Glutamatergic neuron (in vitro differentiated cells): Measurements from ENCODE around the gene MSH2. TPM values are rescaled to one million over a fixed set of nuclear protein-coding genes. Genes with fewer than 3 reads are reported as not detected.

Experiments
- DNase-seq: peaks from one replicate; pipeline ENCODE4 v3.0.0; 2022
- H3K27ac Mint-ChIP-seq: one replicate; pipeline ENCODE4 v1.8.0; 2020; ENCODE audit warnings: mild to moderate bottlenecking, mixed read lengths, inconsistent platforms; ENCODE audit not compliant: unreplicated experiment
- H3K27me3 Mint-ChIP-seq: one replicate; pipeline ENCODE4 v1.8.0; 2020; ENCODE audit warnings: mild to moderate bottlenecking, moderate library complexity, mixed read lengths, inconsistent platforms; ENCODE audit not compliant: unreplicated experiment
- H3K36me3 Mint-ChIP-seq: one replicate; pipeline ENCODE4 v1.8.0; 2020; ENCODE audit warnings: mild to moderate bottlenecking, mixed read lengths, inconsistent platforms; ENCODE audit not compliant: unreplicated experiment
- H3K4me1 Mint-ChIP-seq: one replicate; pipeline ENCODE4 v1.8.0; 2020; ENCODE audit warnings: mild to moderate bottlenecking, low read depth, mixed read lengths, inconsistent platforms; ENCODE audit not compliant: unreplicated experiment
- H3K4me3 Mint-ChIP-seq: one replicate; pipeline ENCODE4 v1.8.0; 2020; ENCODE audit warnings: mild to moderate bottlenecking, mixed read lengths, inconsistent platforms; ENCODE audit not compliant: unreplicated experiment
- H3K9me3 Mint-ChIP-seq: one replicate; pipeline ENCODE4 v1.8.0; 2020; ENCODE audit warnings: mild to moderate bottlenecking, moderate library complexity, mixed read lengths, inconsistent platforms; ENCODE audit not compliant: unreplicated experiment
- CTCF ChIP-seq: fragments of 200-600 bp; sonication (generic); IDR thresholded peaks from one replicate; pipeline ENCODE4 v1.5.0; 2021; ENCODE audit not compliant: partially characterized antibody, unreplicated experiment
- total RNA-seq: library from RNA; stranded (reverse); fragmentation: NEBNext Ultra II Directional; extraction: Animal tissue kit (Norgen Biotek cat#: 25700); gene quantifications from one replicate; pipeline ENCODE4 v1.2.1, GENCODE V29; 2021; ENCODE audit not compliant: unreplicated experiment

The MSH2 gene
- total RNA-seq, 1 donor from 2014 or later = 27.9 TPM

GRCh38 chr2:47375307-47375706 lies 27.6 kb upstream of the MSH2 start:
- H3K27me3 Mint-ChIP-seq = no peaks in the 10 kb centered on the region
- H3K27ac Mint-ChIP-seq = no peak overlapping the region
- no peaks in the 10 kb centered on the region for H3K9me3 Mint-ChIP-seq
- DNase-seq = no peak
- no peaks in the 10 kb centered on the region for H3K4me1 Mint-ChIP-seq
- H3K36me3 Mint-ChIP-seq = no peaks in the 10 kb centered on the region
- TF ChIP-seq CTCF = no peak
- no peak overlapping the region for H3K4me3 Mint-ChIP-seq

- DNase-seq = no peak
- Mint-ChIP-seq H3K4me1 (no peaks in the 10 kb centered on the region), H3K36me3 (no peaks in the 10 kb centered on the region), H3K4me3 (no peak overlapping the region), H3K27ac (no peak overlapping the region), H3K27me3 (no peaks in the 10 kb centered on the region), H3K9me3 (no peaks in the 10 kb centered on the region)
- TF ChIP-seq CTCF = no peak
Observed at GRCh38 chr2:47379384-47379783, 23.6 kb upstream of the MSH2 start.

GRCh38 chr2:47381408-47381807 lies 21.5 kb upstream of the MSH2 start:
- Mint-ChIP-seq H3K36me3 (no peaks in the 10 kb centered on the region), H3K27me3 (no peaks in the 10 kb centered on the region), H3K4me3 (no peak overlapping the region), H3K4me1 (no peaks in the 10 kb centered on the region), H3K9me3 (no peaks in the 10 kb centered on the region), H3K27ac (no peak overlapping the region)
- no peak for DNase-seq
- TF ChIP-seq CTCF = no peak

GRCh38 chr2:47386551-47386950 lies 16.4 kb upstream of the MSH2 start:
- no peak for TF ChIP-seq CTCF
- no peaks in the 10 kb centered on the region for H3K36me3 Mint-ChIP-seq
- H3K9me3 Mint-ChIP-seq = no peaks in the 10 kb centered on the region
- H3K4me1 Mint-ChIP-seq = no peaks in the 10 kb centered on the region
- DNase-seq = no peak
- no peak overlapping the region for H3K4me3 Mint-ChIP-seq
- H3K27me3 Mint-ChIP-seq = peaks cover 1% of the 10 kb centered on the region
- no peak overlapping the region for H3K27ac Mint-ChIP-seq

- H3K4me1 Mint-ChIP-seq = no peaks in the 10 kb centered on the region
- H3K9me3 Mint-ChIP-seq = no peaks in the 10 kb centered on the region
- TF ChIP-seq CTCF = no peak
- peaks cover 1% of the 10 kb centered on the region for H3K27me3 Mint-ChIP-seq
- H3K36me3 Mint-ChIP-seq = no peaks in the 10 kb centered on the region
- H3K4me3 Mint-ChIP-seq = no peak overlapping the region
- no peak overlapping the region for H3K27ac Mint-ChIP-seq
- no peak for DNase-seq
Observed at GRCh38 chr2:47388888-47389287, 14.1 kb upstream of the MSH2 start.
